ENCODE results near the gene ZFYVE21.

The ZFYVE21 gene

DNA sequence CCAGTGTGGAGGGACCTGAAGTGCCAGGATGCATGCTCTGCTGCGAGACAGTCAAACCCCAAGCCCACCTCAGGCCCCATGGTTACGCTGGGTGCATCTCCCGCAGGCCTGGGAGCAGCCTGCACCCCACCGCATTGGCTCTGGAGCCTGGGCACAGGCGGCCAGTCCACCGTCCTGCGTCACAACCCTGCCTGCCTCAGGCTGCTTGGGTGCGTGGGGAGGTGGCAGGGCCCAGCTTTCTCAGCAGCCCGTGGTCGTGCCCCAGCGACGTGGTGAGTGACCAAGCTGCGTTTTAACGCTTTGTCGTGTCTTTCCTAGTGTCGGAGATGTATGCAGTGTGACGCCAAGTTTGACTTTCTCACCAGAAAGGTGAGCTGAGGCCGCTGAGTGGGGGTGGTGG lies 10.9 kb downstream of the ZFYVE21 start:
- DNase-seq, result no peak

- no peak for DNase-seq
Measured at GRCh38 chr14:103727313-103727980, 11.8 kb downstream of the ZFYVE21 start.

- no peak for DNase-seq
Measured at GRCh38 chr14:103728141-103728540, 12.5 kb downstream of the ZFYVE21 start.

DNA sequence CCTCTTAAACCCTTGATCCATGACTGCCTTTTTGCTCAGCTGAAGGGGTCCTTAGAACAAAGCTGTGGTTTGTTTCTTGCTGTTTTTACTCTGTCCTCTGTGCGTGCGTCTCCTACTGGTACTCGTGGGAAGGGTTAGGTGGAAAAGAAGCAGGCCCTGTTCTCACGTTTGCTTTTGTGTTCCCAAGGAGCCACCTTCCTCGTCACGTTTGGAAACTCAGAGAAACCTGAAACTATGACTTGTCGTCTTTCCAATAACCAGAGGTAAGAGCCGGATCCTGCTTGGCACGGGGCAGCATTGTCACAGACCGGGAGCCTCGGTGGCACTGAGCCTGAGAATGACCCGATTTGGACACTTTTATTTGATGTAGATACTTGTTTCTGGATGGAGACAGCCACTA lies 13.1 kb downstream of the ZFYVE21 start:
- no peak for DNase-seq

GRCh38 chr14:103729496-103730448 lies 14.2 kb downstream of the ZFYVE21 start:
- no peak for DNase-seq

- no peak for DNase-seq
Measured at GRCh38 chr14:103730490-103731035, 15.0 kb downstream of the ZFYVE21 start.

DNA sequence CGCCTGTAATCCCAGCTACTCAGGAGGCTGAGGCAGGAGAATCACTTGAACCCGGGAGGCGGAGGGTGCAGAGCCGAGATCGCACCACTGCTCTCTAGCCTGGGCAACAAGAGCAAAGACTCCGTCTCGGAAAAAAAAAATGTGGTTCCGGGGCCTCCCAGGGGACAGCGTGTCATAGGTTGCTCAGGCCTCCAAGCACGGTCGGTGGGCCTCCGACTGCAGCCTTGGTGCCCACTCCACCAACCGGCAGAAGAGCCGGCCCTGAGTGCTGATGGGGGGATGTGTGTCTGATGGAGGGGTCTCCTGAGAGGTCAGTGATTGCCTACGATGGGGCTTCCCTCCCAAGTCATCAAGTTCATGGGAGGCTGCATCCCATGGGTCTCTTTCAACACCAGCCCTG lies 15.9 kb downstream of the ZFYVE21 start:
- DNase-seq, result no peak

- DNase-seq, result no peak
Measured at GRCh38 chr14:103731916-103732867, 16.6 kb downstream of the ZFYVE21 start.

GRCh38 chr14:103732868-103733620 lies 17.4 kb downstream of the ZFYVE21 start:
- DNase-seq, result no peak

GRCh38 chr14:103733651-103734050 lies 18.0 kb downstream of the ZFYVE21 start:
- DNase-seq, result no peak

GRCh38 chr14:103734081-103734888 lies 18.7 kb downstream of the ZFYVE21 start:
- no peak for DNase-seq

GRCh38 chr14:103735022-103735421 lies 19.4 kb downstream of the ZFYVE21 start:
- DNase-seq, result no peak

DNA sequence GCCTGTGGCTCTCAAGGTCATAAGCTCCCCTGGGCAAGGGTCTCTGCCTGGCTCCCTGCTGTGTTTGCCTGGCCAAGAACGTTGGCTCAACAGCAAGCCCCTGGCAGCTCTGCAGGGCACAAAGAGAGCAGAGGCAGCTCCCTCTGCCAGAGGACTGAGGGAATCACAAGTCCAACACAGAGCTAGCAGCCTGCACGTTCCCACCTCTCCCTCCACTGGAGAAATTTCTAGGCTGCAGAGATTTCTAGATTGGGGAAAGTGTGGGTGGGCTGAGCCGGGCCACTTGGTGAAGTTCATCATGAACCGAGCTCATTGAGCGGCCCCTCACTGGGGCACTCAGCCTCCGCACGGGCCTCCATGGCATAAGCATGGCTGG lies 19.8 kb downstream of the ZFYVE21 start:
- DNase-seq, result no peak

DNA sequence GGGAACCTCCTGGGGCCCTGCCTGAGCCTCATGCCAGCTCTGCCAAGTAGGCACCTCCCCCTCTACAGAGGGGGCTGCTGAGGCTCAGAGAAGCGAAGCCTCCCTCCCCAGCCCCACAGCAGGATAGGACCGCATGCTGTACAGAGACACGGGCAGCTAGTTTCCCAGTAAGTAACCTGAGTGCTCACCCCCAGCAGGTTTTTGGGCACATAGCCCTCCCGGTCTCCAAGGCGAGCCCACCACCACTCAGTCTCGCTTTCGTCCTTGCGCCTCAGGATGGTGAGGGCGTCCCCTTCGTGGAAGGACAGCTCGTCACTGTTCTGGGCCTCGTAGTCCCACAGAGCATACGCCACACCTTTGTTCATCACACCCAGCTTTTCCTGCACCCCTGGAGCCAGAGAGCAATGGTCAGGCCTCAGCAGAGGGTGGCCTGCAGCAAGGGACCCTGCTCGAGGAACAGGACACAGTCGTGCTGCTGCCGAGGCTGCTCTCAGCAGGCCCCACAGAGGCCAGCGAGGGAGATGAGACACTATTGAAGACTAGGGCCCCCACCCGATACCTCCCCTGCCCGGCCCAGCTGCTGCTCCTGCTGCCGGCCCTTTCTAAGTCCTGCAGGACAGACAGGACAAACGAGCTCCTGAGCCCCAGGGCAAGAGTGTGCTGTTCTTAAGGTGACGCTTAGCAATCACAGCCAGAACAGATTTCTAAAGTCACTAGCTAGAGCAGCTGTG lies 20.4 kb downstream of the ZFYVE21 start:
- no peak for DNase-seq

DNA sequence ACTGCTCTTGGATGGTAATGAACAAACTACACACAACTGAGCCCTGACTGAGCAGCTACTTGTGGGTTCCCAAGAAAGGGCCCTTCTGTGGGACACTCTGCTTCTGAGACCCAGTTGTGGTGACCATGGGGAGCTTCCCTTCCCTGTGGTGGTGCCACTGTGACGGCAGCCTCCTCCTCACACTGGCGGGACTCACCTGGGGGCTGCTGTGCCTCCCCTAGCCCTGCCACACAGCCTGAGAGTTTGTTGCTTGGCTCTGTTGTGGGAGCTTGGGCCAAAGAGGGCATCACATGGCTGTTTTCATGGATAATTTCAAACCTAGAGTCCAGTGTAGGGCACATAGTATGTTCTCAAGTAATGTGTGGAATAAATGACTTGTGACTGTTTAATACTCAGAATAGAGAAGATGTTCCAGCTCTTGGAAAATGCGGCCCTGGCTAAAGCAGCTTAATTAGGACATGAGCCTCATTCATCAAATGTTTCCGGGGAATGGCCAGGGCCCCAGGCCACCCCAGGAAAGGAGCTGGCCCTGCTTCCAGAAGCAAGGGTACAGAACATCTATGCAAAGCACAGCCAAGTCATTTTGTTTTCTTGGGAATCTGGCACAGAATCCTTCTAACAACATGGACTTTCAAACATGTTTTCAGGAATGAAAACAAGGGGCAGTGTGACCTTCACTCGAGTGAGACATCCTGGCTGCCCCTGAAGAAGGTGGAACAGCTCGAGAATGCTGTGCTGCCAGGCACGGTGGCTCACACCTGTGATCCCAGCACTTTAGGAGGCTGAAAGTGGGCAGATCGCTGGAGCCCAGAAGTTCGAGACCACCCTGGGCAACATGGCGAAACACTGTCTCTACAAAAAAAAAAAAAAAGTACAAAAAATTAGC lies 21.2 kb downstream of the ZFYVE21 start:
- DNase-seq, result no peak

- DNase-seq, result no peak
Measured at GRCh38 chr14:103737432-103738045, 21.9 kb downstream of the ZFYVE21 start.

- no peak for DNase-seq
Measured at GRCh38 chr14:103738166-103738565, 22.6 kb downstream of the ZFYVE21 start.

- DNase-seq, result no peak
Measured at GRCh38 chr14:103738701-103739451, 23.3 kb downstream of the ZFYVE21 start.

All from NCI-H1092 treated with DMSO at 0.1 percent for 48 hours (cell line).